GM19467 (cell line): ENCODE results near the gene HCST.
"Not testable (repeated sequence)": the region's sequence is repeated elsewhere in the genome, so short reads cannot be mapped to it uniquely, and the experiment has no call there.

Experiments
- ATAC-seq: cut with Tn5 transposase; IDR thresholded peaks from one replicate; pipeline ENCODE4 v1.9.1; 2021; ENCODE audit warnings: mild to moderate bottlenecking, moderate library complexity; ENCODE audit not compliant: unreplicated experiment

HCST gene

DNA sequence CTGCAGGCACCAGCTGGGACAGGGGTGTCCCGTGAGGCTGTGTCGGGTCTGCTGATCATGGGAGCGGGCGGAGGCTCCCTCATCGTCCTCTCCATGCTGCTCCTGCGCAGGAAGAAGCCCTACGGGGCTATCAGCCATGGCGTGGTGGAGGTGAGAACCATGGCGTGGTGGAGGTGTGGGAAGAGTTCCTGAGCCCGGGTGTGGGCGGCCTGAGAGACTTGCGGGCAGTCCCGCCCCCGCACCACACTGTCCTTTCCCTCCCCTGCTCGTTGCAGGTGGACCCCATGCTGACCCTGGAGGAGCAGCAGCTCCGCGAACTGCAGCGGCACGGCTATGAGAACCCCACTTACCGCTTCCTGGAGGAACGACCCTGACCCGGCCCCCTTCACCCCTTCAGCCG is 23.3 kb upstream of the HCST start:
- ATAC-seq, result no peak

DNA sequence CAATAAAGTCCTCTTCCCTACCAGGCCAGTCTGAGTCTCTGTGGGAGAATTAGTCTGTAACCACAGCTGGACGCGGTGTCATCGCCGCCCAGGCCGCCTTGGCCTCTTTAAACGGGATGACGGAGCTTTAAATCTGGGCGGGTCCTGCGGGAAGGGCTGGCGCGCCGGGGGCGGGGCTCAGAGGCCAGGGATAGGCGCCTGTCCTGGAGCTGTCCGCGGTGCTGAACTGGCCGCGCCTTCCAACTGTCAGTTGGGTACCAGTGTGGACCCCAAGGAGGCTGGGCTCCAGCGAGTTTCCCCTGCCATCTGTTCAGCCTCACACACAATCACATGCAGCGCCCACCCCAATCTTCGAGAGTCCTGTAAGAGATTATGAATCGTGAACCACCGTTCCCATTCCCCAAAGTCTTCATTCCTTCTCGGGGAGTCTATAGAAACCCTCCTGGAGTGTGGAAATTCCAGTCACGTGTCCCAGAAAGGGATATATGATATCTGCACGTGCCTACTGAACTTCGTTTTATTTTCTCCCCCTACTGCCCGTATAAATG is 22.5 kb upstream of the HCST start:
- no peak for ATAC-seq

DNA sequence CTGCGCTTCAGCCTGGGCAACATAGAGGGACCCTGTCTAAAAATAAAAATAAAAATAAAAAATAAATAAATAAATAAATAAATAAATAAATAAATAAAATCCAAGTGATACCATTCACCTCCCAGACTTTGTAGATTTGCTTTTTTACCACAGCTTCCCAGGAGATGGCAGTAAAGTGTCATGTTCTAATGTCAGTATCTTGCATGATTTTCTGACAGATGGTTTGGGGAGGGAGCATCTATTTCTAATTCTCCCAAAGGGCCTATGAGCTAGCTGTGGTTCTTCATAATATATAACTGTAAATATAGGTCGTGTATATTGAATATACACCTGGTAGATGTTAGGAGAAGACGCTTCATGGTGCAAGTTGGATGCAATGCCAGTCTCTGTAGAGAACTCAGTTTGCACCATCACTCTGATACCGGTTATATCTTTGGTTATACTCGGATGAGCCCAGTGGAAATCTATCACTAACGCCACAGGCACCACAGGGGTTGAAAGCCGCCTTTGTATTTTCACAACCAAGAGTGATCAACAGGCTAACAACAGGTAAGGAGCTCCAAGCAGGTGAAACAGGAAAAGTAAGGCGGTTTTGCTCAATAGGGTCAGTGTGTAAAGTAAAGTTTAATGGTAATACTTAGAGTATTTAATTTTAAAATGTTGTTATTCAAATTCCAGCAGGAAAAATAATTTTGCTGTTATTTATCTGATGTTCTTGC is 20.1 kb upstream of the HCST start:
- no peak for ATAC-seq

DNA sequence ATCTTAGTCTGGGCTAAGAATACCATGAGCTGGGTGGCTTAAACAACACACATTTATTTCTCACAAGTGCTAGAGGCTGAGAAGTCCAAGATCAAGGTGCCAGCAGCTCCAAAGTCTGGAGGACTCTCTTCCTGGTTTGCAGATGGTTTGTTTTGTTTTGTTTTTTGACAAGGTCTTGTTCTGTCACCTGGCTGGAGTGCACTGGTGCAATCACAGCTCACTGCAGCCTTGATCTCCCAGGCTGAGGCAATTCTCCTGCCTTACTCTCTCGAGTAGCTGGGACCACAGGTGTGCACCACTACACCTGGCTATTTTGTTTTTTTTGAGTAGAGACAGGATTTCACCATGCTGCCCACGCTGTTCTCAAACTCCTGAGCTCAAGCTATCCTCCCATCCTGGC is 18.4 kb upstream of the HCST start:
- no peak for ATAC-seq

DNA sequence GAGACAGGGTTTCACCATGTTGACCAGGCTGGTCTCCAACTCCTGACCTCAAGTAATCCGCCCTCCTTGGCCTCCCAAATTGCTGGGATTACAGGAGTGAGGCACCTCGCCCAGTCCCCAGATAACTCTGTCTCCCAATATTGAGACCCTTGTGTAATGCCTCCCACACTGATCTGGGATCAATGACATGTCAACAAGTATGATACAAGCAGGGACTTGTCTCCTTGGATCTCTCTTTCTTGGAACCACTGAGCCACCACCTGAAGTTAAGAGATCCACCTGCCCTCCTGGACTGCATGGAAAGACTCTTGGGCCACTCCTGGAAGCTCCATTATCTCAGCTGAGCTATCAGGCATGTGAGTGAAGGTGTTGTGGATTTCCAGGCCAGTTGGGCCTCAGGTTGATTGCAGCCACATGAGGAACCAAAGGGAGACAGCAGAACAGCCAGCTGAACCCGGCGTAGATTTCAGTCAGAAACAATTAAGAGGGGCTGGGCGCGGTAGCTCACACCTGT is 17.0 kb upstream of the HCST start:
- no peak for ATAC-seq

DNA sequence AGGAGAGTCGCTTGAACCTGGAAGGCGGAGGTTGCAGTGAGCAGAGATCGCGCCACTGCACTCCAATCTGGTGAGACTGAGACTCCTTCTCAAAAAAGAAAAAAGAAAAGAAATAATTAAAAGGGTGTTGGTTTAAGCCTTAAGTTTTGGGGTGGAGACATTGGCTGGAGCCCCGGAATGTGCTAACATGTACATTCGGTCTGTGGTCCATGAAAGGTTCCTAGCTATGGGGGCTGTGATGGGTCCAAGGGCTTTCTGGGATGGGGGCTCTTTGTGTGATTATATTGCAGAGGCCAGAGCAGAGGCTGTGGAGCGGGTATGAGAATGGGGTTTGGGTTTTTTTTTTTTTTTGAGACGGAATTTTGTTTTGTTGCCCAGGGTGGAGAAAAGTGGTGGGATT is 16.4 kb upstream of the HCST start:
- ATAC-seq, result no peak

DNA sequence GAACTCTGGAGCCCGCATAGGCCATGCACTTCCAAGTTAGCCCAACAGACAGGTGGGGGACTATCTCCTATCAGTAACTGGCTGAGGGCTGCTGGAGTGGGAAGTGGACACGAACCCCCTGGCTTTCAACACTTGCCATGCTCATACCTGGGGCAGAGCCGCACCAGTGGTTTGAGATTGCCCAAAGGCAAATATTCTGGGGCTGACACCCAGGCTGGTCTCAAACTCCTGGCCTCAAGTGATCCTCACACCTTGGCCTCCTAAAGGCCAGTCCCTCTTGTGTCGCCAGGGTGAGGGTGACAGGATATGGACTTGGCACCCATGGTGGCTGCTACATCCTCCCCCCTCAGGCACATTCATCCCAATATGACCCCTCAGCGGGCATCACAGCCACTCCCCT is 15.1 kb upstream of the HCST start:
- no peak for ATAC-seq

DNA sequence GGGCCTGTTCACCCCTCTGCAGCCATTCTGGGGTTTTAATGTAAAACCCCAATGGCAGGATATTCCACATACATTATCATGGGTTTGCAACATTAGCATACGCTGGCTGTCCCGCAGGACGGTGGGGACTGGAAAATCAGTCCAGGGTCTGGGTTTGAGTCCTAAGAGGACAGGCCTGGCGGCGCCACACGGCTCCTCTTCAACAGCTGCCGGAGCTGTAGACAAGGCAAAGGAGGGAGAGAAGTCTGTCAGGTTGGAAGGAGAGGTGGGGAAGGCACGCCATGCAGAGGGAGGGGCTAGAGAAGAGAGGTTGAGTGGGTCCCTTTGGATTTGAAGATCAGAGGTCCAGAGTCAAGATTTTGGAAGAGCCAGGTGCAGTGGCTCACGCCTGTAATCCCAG is 13.9 kb upstream of the HCST start:
- ATAC-seq, result no peak

DNA sequence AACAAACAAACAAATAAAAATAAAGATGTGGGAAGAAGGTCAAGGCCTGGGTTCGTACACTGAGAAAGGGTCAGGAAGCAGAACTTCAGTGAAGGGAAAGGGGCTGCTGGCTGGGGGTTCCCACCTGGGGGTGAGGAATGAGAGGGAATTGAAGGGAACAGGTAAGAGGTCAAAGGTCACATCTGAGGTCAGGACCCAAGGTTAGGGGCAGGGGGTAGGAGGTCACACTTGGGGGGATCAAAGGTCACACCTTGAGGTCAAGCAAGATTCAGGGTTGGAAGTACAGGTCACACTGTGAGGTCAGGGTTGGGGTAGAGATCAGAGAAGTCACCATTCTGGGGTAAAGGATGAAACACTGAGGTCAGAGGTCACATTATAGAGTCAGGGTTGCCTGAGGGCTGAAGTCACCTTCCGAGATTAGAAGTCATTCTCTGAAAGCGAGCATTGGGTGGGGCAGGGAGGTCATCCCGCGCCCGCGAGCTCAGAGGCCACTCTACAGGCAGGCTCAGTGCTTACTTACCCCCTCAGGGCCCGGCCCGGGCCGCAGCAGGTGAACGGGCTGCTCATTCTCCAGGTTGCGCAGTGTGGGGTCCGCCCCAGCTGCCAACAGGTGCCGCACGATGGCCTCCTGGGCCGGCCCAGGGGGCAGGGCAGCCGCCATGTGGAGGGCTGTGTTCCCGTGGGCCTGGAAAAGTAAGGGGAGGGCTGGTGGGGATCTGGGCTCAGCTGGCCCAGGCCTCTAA is 12.8 kb upstream of the HCST start:
- no peak for ATAC-seq

DNA sequence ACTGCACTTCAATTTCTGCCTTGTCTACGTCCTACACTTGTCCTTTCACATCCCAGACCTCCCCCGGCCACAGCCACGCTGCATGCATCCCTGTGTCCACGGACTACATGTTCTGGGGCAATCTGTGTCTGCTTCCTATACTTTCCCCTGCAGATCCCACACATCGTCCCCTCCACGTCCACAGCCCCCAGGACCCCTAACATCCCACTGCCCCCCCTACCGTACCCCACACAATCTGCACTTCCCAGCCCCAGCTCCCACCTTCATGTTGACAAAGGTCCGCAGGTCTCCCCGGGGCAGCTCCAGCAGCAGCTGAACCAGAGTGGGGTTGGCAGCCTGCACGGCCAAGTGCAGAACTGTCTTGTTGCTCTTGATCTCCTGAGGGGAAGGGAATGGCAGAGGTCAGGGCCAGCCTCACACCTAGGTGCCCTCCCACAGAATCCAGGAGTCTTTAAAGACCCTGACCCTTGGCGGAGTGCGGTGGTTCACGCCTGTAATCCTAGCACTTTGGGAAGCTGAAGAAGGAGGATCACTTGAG is 12.1 kb upstream of the HCST start:
- no peak for ATAC-seq

DNA sequence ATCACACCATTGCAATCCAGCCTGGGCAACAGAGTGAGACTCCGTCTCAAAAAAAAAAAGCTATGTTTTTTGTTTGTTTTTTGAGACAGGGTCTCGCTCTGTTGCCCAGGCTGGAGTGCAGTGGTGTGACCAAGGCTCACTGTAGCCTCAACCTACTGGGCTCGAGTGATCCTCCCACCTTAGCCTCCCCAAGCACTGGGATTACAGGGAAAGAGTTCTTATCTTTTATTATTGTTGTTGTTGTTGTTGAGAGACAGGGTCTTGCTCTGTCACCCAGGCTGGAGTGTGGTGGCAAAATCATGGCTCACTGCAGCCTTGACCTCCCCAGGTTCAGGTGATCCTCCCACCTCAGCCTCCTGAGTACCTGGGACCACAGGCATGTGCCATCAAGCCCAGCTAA is 10.5 kb upstream of the HCST start:
- ATAC-seq, result not testable (repeated sequence)

DNA sequence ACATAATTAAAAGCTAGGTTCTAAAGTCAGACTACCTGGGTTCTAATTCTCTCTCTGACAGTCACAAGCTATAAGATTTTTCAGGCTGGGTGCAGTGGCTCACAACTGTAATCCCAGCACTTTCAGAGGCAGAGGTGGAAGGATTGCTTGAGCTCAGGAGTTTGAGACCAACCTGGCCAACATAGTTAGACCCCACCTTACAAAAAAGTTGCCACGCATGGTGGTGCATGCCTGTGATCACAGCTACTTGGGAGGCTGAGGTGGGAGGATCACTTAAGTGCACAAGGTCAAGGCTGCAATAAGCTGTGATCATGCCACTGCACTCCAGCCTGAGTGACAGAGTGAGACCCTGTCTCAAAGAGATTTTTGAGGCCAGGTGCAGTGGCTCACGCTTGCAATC is 8.0 kb upstream of the HCST start:
- ATAC-seq, result no peak

DNA sequence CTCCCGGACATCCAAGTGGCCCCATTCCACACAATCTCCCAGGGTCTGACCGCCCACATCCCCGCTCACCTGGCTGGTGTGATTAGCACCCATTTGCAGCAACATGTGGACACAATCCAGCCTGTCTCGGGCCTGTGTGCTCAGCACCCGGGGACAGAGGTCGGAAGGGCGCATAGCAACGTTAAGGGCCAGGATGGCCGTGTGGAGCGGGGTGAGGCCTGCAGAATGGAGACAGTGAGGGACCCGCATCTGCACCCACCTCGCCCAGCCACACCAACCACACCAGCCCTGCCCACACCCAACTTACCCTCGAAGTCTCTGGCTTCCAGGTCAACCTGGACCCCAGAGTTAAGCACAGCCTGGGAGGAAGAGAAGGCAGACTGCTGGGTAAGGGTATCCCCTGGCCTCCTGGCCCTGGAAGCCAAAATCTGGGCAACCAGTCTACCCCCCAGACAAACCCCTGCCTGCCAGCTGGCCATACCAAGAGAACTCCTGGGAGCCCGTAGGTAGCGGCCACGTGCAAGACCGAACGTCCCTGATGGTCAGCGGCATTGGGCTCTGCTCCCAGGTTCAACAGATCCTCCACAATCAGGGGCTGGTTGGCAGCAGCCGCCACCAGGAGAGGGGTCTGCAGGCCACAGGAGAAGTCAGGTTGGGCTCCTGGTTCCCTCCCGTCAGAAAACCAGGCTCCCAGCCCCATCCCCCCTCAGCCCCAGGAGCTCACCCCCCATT is 6.3 kb upstream of the HCST start:
- ATAC-seq, result no peak

DNA sequence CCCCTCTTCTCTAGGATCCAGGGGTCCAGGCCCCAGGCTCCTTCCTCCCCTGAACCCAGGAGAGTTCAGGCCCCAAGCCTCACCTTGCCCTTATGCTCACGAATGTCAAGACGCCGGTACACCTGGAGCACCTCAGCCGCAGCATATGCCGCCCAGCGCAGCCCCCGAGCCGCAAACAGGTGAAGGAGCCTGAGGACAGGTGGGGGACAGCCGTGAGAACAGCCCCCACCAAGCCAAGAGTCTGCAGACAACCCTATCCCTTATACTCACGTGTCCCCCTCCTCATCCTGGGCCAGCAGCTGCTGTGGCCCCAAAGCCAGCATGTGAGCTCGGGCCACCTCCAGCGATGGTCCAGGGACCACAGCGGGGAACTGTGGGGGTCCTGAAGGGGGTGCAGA is 5.7 kb upstream of the HCST start:
- no peak for ATAC-seq

DNA sequence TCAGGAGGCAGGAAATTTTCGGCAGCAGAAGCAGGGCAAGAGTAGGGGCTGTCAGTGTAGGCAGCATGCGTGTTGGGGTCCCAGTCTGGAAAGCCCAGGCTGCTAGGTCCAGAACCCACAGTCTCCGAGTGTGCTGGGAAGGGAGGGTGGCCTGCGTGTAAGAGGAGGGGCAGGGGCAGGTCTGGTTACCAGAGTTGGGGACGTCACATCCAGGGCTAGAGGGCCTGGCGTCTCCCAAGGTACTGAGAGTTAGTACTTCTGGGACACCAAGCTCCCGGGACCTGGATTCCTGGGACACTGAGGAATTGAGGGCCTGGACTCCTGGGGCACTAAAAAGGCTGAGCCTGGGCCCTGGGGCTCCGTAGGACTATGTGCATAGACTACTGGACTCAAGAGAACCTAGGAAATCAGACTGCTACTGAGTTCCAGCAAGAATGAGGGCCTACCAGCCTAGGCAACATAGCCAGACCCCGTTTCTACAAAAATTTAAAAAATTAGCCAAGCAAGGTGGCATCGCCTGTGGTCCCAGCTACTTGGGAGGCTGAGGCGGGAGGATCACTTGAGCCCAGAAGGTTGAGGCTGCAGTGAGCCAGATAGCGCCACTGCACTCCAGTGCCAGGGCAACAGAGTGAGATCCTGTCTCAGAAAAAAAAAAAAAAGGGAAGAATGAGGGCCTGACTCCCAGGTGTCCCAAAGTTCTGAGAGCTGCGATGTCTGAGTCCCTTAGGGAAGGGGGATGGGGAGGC is 4.5 kb upstream of the HCST start:
- ATAC-seq, result no peak

DNA sequence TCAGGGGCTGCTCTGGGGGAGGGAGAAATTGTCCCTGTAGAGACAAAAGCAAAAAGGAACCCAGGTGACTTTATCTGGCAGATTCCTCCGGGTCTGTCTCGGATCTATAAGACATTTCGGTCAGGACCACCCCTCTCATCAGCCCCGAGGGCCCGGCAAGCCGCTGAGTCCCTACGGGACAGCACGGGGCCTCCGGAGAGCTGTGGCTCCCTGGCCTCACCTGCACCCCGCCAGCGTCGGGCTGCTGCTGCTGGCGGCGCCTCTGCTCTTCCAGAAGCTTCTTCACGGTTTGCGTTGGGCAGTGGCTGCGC is 3.9 kb upstream of the HCST start:
- ATAC-seq, result no peak

DNA sequence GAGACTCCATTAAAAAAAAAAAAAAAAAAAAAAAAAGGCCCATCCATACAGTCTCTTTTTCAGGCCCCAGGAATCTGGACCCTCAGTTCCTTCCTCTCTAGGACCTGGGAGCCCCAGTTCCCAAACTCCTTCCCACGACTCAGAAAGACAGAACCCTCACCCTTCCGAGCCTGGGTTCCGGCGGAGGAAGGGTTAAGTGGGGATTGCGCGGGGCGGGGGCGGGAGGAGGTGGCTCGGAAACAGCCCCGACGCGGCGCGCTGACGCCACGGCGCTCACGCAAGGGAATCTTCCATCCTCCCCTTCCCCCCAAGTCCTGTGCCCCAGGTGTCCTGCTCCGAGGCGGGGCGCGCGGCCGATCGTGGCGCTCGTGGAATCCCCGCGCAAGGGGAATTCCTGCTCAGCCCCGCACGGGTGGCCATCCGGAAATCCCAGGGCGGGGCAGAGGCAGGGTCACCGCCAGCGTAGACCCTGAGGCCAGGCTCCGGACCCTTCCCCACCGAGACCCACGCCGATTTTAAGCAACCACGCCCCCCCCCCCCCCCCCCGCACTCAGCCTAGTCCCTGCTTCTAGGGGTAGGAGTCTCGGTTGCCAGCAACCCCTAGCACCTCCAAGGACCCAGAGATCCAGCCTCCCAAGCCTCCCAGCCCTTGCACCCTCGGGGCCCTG is 2.6 kb upstream of the HCST start:
- peak; percentile 37 for ATAC-seq

DNA sequence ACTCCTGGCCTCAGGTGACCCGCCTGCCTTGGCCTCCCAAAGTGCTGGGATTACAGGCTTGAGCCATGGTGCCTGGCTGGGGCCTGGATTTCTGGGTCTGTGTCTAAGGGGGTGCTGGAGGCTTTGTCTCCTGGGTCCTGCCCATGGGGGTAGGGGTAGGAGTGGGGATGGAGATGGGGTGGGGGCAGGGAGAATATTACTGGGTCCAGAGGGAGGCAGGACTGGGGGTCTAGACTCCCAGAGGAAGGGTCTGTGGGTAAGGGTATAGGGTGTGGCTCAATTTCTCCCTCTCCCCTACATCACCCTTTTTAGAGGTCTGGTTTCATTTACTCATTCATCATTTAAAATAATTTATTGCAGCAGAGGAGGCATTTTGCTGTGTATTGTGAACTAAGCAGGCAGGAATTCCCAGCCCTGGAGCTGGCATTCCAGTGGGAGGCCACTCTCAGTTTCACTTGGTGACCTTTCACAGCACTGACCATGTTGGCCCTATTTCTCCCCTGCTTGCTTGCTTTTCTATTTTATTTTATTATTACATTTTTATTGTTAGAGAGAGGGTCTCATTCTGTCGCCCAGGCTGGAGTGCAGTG is 1.2 kb upstream of the HCST start:
- ATAC-seq, result no peak

DNA sequence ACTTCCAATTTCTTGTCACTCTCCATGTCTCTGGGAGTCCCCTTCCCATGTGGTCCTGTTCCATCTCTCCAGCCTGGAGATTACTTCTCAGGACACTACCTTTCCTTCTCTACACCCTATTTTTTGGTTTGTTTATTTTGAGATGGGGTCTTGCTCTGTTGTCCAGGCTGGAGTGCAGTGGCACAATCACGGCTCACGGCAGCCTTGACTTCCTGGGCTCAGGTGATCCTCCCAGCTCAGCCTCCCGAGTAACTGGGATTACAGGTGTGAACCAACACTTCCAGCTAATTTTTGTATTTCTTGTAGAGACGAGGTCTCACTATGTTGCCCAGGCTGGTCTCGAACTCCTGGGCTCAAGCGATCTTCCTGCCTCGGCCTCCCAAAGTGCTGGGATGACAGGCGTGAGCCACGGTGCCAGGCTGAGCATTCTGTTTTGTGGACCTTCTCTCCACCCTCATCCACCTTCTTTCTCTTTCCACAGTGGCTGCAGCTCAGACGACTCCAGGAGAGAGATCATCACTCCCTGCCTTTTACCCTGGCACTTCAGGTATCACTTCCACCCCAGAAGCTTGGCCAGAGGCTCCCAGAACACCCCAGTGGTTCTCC is 644 bp downstream of the HCST start:
- ATAC-seq, result no peak
